ENCODE data around the gene MAPKAP1.

DNA sequence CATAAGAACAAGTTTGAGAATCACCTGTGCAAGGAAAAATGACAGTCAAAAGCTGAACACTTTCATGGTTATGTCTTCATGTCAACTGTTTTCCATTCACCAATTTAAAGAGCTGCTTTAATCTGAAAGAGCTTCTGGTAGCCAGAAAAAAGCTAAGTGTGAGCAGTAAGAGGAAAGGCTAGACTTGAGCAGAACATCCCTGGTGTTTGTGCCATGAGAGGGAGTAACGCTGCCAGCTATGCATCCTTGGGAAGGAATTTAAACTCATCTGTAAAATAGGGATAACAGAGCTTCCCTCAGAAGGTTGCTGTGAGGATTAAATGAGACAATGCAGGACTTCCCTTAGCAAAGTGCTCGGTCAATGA is 193.7 kb downstream of the MAPKAP1 start:
- TF ChIP-seq, protein P1, sequence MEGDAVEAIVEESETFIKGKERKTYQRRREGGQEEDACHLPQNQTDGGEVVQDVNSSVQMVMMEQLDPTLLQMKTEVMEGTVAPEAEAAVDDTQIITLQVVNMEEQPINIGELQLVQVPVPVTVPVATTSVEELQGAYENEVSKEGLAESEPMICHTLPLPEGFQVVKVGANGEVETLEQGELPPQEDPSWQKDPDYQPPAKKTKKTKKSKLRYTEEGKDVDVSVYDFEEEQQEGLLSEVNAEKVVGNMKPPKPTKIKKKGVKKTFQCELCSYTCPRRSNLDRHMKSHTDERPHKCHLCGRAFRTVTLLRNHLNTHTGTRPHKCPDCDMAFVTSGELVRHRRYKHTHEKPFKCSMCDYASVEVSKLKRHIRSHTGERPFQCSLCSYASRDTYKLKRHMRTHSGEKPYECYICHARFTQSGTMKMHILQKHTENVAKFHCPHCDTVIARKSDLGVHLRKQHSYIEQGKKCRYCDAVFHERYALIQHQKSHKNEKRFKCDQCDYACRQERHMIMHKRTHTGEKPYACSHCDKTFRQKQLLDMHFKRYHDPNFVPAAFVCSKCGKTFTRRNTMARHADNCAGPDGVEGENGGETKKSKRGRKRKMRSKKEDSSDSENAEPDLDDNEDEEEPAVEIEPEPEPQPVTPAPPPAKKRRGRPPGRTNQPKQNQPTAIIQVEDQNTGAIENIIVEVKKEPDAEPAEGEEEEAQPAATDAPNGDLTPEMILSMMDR (IDR thresholded peaks at IDR 0.05) = no peak
- TF ChIP-seq EP300 (IDR thresholded peaks at IDR 0.05) (no peak), POLR2A (IDR thresholded peaks at IDR 0.05) (no peak), POLR2AphosphoS5 (IDR thresholded peaks at IDR 0.05) (no peak)

Measured in suprapubic skin (tissue), 4 donors.